Daoy (cell line): ENCODE data around the gene NPFFR1. TPM values are rescaled to one million over a fixed set of nuclear protein-coding genes. Genes with fewer than 3 reads are reported as not detected.
"Not testable (repeated sequence)": the region's sequence is repeated elsewhere in the genome, so short reads cannot be mapped to it uniquely, and the experiment has no call there.

Experiments used
- DNase-seq: peaks from one replicate; pipeline ENCODE4 v3.0.0-alpha.2; 2015; ENCODE audit warnings: low read depth
- total RNA-seq: library from RNA; depleted of rRNA; stranded (reverse); fragments of >200 nt; shearing (Covaris generic); gene quantifications from 2 replicates; pipeline ENCODE4 v1.2.3, GENCODE V29; 2014; rRNA removed

The NPFFR1 gene
- total RNA-seq, 1 experiment from 2014 or later, result not detected

DNA sequence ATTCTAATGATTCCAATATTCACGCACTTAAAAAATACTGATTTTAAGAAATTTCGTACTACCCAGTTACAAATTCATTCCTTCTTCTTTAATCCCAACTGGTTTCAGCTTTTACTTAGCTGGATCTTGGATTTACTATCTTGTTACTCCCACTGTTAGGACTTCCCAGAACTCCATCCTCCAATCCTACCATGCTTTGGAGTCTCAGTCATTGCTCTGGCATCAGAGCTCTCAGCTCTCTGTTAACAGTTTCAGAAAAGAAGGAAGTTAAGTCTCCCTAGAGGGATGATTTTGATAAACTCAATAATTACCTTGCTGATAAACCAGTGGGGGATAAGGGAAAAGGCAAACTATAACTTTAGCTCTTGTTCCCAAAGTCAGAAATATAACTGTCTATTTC, 60.1 kb downstream of the NPFFR1 start:
- DNase-seq, result no peak

DNA sequence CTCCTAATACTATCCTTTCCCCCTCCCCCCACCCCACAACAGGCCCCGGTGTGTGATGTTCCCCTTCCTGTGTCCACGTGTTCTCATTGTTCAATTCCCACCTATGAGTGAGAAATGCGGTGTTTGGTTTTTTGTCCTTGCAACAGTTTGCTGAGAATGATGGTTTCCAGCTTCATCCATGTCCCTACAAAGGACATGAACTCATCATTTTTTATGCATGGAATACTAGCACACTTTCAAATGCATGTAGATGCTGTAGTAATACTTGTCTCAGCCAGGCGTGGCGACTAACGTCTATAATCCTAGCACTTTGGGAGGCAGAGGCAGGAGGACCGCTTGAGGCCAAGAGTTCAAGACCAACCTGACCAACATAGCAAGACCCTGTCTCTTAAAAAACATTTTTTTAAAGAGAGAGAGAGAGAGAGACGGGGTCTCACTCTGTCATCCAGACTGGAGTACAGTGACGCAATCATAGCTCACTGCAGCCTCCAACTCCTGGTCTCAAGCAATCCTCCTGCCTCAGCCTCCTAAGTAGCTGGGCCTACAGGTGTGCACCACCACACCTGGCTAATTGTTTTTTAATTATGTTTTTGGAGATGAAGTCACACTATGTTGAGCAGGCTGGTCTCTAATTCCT, 60.9 kb downstream of the NPFFR1 start:
- DNase-seq, result not testable (repeated sequence)

DNA sequence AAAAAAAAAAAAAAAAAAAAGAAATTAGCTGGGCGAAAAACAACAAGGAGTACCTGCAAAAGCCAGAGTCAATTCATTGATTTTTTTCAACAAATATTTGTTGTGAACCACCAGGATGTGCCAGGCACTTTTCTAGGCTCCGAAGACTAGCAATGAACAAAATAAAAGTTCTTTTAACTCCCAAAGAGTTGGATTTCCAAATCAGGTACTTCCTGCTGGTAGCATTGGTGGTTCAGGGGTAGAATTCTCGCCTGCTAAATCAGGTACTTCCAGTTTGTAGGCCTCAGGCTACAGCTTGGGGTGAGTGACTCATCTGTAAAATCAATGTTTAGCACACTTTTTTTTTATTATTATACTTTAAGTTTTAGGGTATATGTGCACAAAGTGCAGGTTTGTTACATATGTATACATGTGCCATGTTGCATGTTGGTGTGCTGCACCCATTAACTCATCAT, 61.4 kb downstream of the NPFFR1 start:
- peak; percentile 21 for DNase-seq

DNA sequence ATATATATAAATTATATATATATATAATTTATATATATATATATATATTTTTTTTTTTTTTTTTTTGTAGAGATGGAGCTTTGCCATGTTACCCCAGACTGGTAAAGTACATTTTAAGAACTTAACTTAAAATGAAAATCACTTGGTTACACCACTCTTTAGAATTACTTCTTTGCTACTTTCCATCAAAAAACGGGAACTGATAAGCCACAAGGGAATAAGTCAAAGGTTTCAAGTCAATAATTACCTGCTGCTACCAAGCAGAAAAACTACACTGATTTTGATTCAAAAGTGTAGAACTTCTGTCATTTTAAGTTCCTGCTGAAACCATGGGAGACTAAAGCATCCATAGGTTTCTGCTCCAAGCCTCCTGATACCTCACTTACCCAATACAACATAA, 62.8 kb downstream of the NPFFR1 start:
- no peak for DNase-seq

DNA sequence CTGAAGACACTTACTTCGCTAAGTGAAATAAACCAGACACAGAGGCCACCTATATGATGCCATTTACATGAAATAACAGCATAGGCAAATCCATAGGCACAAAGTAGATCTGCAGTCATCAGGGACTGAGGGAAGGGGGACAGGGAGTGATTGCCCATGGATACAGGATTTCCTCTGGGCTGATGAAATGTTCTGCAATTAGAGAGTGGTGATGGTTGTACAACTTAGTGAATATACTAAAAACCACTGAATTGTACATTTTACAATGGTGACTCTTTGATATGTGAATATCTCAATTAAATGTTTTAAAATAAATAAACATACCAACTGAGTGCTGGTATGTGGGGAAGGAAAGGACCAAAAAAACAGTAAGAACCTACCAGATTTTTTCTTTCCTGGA, 70.9 kb downstream of the NPFFR1 start:
- no peak for DNase-seq

DNA sequence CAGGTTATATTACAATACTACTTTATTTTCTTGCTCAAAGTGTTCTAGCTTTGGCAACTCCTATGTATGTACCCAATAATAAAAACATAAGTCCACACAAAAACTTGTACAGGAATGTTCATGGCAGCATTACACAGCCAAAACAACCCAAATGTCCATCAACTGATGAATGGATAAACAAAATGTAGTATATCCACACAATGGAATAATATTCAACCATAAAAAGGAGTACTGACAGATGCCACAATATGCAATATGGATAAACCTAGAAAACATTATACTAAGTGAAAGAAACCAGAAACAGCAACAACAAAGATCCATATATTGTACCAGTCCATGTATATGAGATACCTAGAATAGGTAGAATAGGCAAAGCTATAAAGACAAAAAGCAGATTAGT, 71.5 kb downstream of the NPFFR1 start:
- no peak for DNase-seq

DNA sequence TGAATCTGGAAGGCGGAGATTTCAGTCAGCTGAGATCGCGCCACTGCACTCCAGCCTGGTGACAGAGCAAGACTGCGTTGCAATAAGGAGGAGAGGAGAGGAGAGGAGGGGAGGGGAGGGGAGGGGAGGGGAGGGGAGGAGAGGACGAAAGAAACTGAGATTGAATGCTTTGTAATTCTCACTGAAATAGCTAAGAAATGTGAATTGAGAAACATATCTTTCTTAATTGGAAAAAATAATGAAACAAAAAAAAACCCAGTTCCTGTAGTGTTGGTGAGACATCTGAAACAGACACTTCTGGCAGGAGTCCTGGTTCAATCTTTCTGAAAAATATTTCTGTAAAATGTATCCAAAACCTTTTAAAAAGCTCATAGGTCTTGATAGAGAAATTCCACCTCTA, 77.0 kb downstream of the NPFFR1 start:
- DNase-seq, result no peak

DNA sequence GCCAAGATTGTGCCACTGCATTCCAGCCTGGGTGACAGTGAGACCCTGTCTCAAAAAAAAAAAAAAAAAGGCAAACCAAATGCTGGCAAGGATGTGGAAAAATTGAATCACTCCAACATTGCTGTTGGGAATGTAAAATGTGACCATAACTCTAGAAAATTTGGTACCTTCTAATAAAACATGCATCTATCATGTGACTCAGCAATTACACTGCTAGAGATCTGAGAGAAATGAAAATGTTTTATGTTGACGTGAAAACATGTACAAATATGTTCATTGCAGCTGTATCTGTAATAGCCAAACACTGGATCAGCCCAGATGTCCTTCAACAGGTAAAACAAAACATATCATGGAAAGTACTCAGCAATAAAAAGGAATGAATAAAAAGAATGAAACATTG, 82.7 kb downstream of the NPFFR1 start:
- no peak for DNase-seq

DNA sequence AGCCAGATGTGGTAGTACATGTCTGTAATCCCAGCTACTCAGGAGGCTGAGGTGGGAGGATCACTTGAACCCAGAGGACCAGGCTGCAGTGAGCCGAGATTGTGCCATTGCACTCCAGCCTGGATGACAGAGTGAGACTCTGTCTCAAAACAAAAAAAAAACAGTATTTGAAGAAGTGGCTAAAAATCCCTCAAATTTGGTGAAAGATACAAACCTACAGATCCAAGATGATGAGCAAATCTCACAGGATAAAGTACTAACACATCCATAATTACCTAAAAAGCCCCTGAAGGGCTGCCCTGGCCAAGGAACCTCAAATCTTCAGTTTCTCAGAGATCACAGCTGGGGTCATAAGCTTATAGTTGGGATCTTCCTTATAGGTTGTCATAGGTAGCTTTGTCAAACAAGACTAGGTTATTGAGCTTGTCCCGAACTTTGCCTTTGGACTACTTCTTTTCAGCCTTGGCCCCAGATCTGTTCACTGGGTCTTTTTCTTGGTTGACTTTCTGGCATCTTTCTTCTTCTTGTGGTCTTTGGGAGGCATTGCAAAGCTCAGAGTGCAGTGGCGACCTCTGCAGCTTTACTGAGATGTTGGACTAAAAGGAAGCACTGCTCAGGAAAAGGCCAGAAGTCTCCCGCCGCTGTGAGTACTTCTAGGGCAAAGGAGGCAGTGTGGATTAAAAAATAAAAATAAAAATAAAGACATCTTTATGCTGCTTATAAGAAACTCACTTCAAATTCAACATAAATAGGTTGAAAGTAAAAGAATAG, 84.9 kb downstream of the NPFFR1 start:
- DNase-seq, result no peak

Other genes with a start within 250 kb of the NPFFR1 start
- gene MACROH2A2, start 231.2 kb downstream of the NPFFR1 start, total RNA-seq, result 33.7 and 39.0 TPM in 2 replicates
- gene AIFM2, start 151.2 kb downstream of the NPFFR1 start, total RNA-seq, result 6.5 and 7.0 TPM in 2 replicates
- 9.9 and 11.8 TPM in 2 replicates for gene TYSND1, start 137.3 kb downstream of the NPFFR1 start, total RNA-seq
- gene SAR1A, start 113.5 kb downstream of the NPFFR1 start, total RNA-seq, result 59.2 and 77.9 TPM in 2 replicates
- gene PPA1, start 50.6 kb downstream of the NPFFR1 start, total RNA-seq, result 225 and 310 TPM in 2 replicates
- gene LRRC20, start 98.6 kb upstream of the NPFFR1 start, total RNA-seq, result 2.8 and 7.1 TPM in 2 replicates
- 18.5 and 19.2 TPM in 2 replicates for gene EIF4EBP2, start 120.1 kb upstream of the NPFFR1 start, total RNA-seq
- gene NODAL, start 157.7 kb upstream of the NPFFR1 start, total RNA-seq, result not detected in 2 replicates
- 0.92 and 1.9 TPM in 2 replicates for gene PALD1, start 194.8 kb upstream of the NPFFR1 start, total RNA-seq